ENCODE data around the gene LGMN.

Gene LGMN

DNA sequence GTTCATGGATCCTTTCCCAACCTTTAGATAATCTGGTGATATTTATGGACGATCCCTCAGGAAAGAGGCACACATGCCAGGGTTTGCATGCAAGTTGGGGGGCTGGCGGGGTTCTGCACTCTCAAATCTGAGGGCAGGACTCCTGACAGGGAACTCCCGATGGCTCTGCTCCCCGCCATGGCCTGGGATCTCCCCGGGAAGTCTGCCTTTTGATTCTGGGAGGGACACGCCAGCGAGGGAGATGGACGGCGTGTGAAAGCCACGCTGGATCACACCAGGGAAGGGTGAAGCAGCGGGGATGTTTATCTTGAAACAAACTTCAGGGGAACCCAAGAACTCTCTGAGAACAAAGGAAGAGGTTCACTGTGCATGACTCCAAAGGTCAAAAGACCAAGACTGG is 43.6 kb downstream of the LGMN start:
- no peaks in the 10 kb centered on the region for H3K9me3 ChIP-seq (ENCODE audit: severe bottlenecking)
- H3K4me1 ChIP-seq (ENCODE audit: insufficient read depth, poor library complexity, severe bottlenecking), result peaks cover 7% of the 10 kb centered on the region
- no peak overlapping the region for H3K4me3 ChIP-seq (ENCODE audit: severe bottlenecking)
- H3K27ac ChIP-seq (ENCODE audit: poor library complexity, severe bottlenecking), result no peak overlapping the region
- DNase-seq (ENCODE audit: low spot score) (peak; percentile 54), ATAC-seq (ENCODE audit: low read depth) (no peak)
- H3K27me3 ChIP-seq (ENCODE audit: insufficient read depth, poor library complexity, severe bottlenecking), result no peaks in the 10 kb centered on the region
- 0 out of 2 replicates have a peak, but pooled peaks cover 4% of the 10 kb centered on the region for H3K36me3 ChIP-seq (ENCODE audit: low read depth)
- TF ChIP-seq, protein P1, sequence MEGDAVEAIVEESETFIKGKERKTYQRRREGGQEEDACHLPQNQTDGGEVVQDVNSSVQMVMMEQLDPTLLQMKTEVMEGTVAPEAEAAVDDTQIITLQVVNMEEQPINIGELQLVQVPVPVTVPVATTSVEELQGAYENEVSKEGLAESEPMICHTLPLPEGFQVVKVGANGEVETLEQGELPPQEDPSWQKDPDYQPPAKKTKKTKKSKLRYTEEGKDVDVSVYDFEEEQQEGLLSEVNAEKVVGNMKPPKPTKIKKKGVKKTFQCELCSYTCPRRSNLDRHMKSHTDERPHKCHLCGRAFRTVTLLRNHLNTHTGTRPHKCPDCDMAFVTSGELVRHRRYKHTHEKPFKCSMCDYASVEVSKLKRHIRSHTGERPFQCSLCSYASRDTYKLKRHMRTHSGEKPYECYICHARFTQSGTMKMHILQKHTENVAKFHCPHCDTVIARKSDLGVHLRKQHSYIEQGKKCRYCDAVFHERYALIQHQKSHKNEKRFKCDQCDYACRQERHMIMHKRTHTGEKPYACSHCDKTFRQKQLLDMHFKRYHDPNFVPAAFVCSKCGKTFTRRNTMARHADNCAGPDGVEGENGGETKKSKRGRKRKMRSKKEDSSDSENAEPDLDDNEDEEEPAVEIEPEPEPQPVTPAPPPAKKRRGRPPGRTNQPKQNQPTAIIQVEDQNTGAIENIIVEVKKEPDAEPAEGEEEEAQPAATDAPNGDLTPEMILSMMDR (IDR thresholded peaks at IDR 0.05; ENCODE audit: poor library complexity, severe bottlenecking), result no peak

GRCh38 chr14:92704036-92704804 is 44.2 kb downstream of the LGMN start:
- no peaks in the 10 kb centered on the region for H3K27me3 ChIP-seq (ENCODE audit: insufficient read depth, poor library complexity, severe bottlenecking)
- no peak overlapping the region for H3K4me3 ChIP-seq (ENCODE audit: severe bottlenecking)
- TF ChIP-seq, protein P1 (IDR thresholded peaks at IDR 0.05; ENCODE audit: poor library complexity, severe bottlenecking), result no peak
- H3K4me1 ChIP-seq (ENCODE audit: insufficient read depth, poor library complexity, severe bottlenecking), result peaks cover 7% of the 10 kb centered on the region
- DNase-seq (ENCODE audit: low spot score) (no peak), ATAC-seq (ENCODE audit: low read depth) (no peak)
- no peaks in the 10 kb centered on the region for H3K9me3 ChIP-seq (ENCODE audit: severe bottlenecking)
- H3K36me3 ChIP-seq (ENCODE audit: low read depth), result no peaks in the 10 kb centered on the region
- H3K27ac ChIP-seq (ENCODE audit: poor library complexity, severe bottlenecking), result no peak overlapping the region

- no peaks in the 10 kb centered on the region for H3K27me3 ChIP-seq (ENCODE audit: insufficient read depth, poor library complexity, severe bottlenecking)
- no peak overlapping the region for H3K4me3 ChIP-seq (ENCODE audit: severe bottlenecking)
- no peaks in the 10 kb centered on the region for H3K36me3 ChIP-seq (ENCODE audit: low read depth)
- TF ChIP-seq, protein P1 (IDR thresholded peaks at IDR 0.05; ENCODE audit: poor library complexity, severe bottlenecking), result no peak
- H3K27ac ChIP-seq (ENCODE audit: poor library complexity, severe bottlenecking), result no peak overlapping the region
- no peak for DNase-seq (ENCODE audit: low spot score)
- H3K9me3 ChIP-seq (ENCODE audit: severe bottlenecking), result no peaks in the 10 kb centered on the region
- ATAC-seq (ENCODE audit: low read depth), result no peak
- H3K4me1 ChIP-seq (ENCODE audit: insufficient read depth, poor library complexity, severe bottlenecking), result peaks cover 2% of the 10 kb centered on the region
Observed at GRCh38 chr14:92703516-92703915, 44.9 kb downstream of the LGMN start.

DNA sequence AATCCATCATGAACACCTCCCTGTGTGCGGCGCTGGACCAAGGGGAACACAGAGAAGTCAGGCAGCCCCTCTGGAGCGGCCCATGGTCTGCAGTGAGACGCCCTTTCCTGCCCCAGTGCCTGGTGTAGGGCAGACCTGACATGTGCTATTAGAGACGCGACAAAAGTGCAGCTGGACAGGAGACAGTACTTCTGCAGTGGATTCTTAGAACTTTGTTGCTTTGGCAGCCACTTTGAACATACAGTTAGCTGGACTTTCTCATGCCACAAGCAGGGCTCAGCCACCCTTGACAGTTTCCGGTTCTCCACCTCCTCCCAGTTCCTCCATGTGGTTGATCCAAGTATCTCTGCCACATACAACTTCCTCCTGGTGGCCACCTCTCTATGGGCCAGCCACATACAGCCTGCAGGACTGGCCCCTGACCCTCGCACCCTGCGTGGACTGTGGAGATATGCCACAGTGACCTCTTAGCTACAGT is 45.9 kb downstream of the LGMN start:
- no peak overlapping the region for H3K4me3 ChIP-seq (ENCODE audit: severe bottlenecking)
- DNase-seq (ENCODE audit: low spot score) (no peak), ATAC-seq (ENCODE audit: low read depth) (0 out of 3 replicates have a peak, but pooled peaks have one; percentile 29)
- no peaks in the 10 kb centered on the region for H3K36me3 ChIP-seq (ENCODE audit: low read depth)
- TF ChIP-seq, protein P1 (IDR thresholded peaks at IDR 0.05; ENCODE audit: poor library complexity, severe bottlenecking), result no peak
- no peaks in the 10 kb centered on the region for H3K27me3 ChIP-seq (ENCODE audit: insufficient read depth, poor library complexity, severe bottlenecking)
- H3K4me1 ChIP-seq (ENCODE audit: insufficient read depth, poor library complexity, severe bottlenecking), result no peaks in the 10 kb centered on the region
- H3K27ac ChIP-seq (ENCODE audit: poor library complexity, severe bottlenecking), result no peak overlapping the region
- no peaks in the 10 kb centered on the region for H3K9me3 ChIP-seq (ENCODE audit: severe bottlenecking)

DNA sequence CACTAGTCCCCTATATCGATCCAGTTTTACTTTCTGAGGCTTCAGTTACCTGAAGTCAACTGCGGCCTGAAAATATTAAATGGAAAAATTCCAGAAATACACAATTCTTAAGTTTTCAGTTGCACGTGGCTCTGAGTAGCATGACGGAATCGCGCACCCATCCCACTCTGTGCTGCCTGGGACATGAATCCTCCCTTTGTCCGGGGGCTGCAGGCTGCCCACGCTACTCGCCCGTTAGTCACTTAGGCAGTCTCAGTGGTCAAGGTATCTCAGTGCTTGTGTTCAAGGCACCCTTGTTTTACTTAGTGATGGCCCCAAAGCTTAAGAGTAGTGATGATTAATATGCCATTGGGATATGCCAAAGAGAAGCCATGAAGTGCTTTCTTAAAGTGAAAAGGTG is 46.6 kb downstream of the LGMN start:
- no peak overlapping the region for H3K27ac ChIP-seq (ENCODE audit: poor library complexity, severe bottlenecking)
- ATAC-seq (ENCODE audit: low read depth) (no peak), DNase-seq (ENCODE audit: low spot score) (no peak)
- H3K4me3 ChIP-seq (ENCODE audit: severe bottlenecking), result no peak overlapping the region
- no peaks in the 10 kb centered on the region for H3K36me3 ChIP-seq (ENCODE audit: low read depth)
- no peaks in the 10 kb centered on the region for H3K9me3 ChIP-seq (ENCODE audit: severe bottlenecking)
- H3K4me1 ChIP-seq (ENCODE audit: insufficient read depth, poor library complexity, severe bottlenecking), result no peaks in the 10 kb centered on the region
- TF ChIP-seq, protein P1 (IDR thresholded peaks at IDR 0.05; ENCODE audit: poor library complexity, severe bottlenecking), result no peak
- H3K27me3 ChIP-seq (ENCODE audit: insufficient read depth, poor library complexity, severe bottlenecking), result no peaks in the 10 kb centered on the region
